IMR-90 (cell line): ENCODE data around the gene IFIT3. TPM values are rescaled to one million over a fixed set of nuclear protein-coding genes. Genes with fewer than 3 reads are reported as not detected.

Experiments
- ATAC-seq: fragments of 200-7000 bp; cut with Tn5 transposase; 2 replicates; pipeline ENCODE4 v1.9.1; 2020; ENCODE audit warnings: low read depth, mild to moderate bottlenecking, moderate library complexity
- BruUV-seq: library from RNA; stranded (reverse); fragments of 400-500 nt; replicated peaks from 2 replicates; lab custom pipeline; 2021; lab: Mats Ljungman, UMichigan
- CTCF ChIA-PET: fragments of 300-600 bp; formaldehyde crosslinking; extraction: SDS; loops from one replicate; lab custom pipeline; 2021; ENCODE audit warnings: antibody characterized with exemption; lab: Yijun Ruan, JAX
- POLR2A ChIA-PET: fragments of 300-600 bp; sonication (Branson Sonifier 250); formaldehyde crosslinking; loops from one replicate; lab custom pipeline; 2022; ENCODE audit warnings: antibody characterized with exemption; ENCODE audit not compliant: unreplicated experiment; lab: Charles Lee
- DNase-seq: peaks from one replicate; pipeline ENCODE4 v3.0.0; 2013
- H2AFZ ChIP-seq: replicated peaks from 2 replicates; pipeline ENCODE3; 2013; ENCODE audit warnings: low read length, mild to moderate bottlenecking; ENCODE audit not compliant: poor library complexity
- H2AK5ac ChIP-seq: 2 replicates; pipeline ENCODE4 v1.6.1; 2013; ENCODE audit warnings: low read depth, low read length, inconsistent platforms
- H2AK9ac ChIP-seq: replicated peaks from 2 replicates; pipeline ENCODE3; 2013; ENCODE audit warnings: mild to moderate bottlenecking, low read depth, low read length, moderate library complexity; ENCODE audit not compliant: poor library complexity
- H2BK120ac ChIP-seq: 2 replicates; pipeline ENCODE4 v1.6.1; 2013; ENCODE audit warnings: low read depth, low read length, inconsistent platforms
- H2BK15ac ChIP-seq: 3 replicates; pipeline ENCODE4 v1.6.1; 2013; ENCODE audit warnings: low read depth, low read length, inconsistent platforms
- H2BK20ac ChIP-seq: 2 replicates; pipeline ENCODE4 v1.6.1; 2013; ENCODE audit warnings: low read depth, mild to moderate bottlenecking, inconsistent platforms, low read length, moderate library complexity
- H2BK5ac ChIP-seq: 2 replicates; pipeline ENCODE4 v1.6.1; 2013; ENCODE audit warnings: mild to moderate bottlenecking, low read depth, low read length, inconsistent platforms; ENCODE audit not compliant: poor library complexity, severe bottlenecking
- H3K14ac ChIP-seq: replicated peaks from 2 replicates; pipeline ENCODE4 v1.6.1; 2013; ENCODE audit warnings: low read depth, low read length, inconsistent platforms
- H3K18ac ChIP-seq: 2 replicates; pipeline ENCODE4 v1.6.1; 2013; ENCODE audit warnings: low read depth, low read length, control low read depth
- H3K23ac ChIP-seq: 2 replicates; pipeline ENCODE4 v1.6.1; 2013; ENCODE audit warnings: low read depth, low read length, inconsistent platforms
- H3K27ac ChIP-seq: 2 replicates; pipeline ENCODE4 v1.5.1; 2013; ENCODE audit warnings: mild to moderate bottlenecking, control low read depth, low read length; ENCODE audit not compliant: insufficient read depth
- H3K27me3 ChIP-seq: 2 replicates; pipeline ENCODE4 v1.6.1; 2013; ENCODE audit warnings: low read length; ENCODE audit not compliant: control insufficient read depth, insufficient read depth
- H3K36me3 ChIP-seq: 2 replicates; pipeline ENCODE4 v1.6.1; 2013; ENCODE audit warnings: low read length, mixed read lengths; ENCODE audit not compliant: control insufficient read depth, insufficient read depth
- H3K4ac ChIP-seq: 2 replicates; pipeline ENCODE4 v1.6.1; 2013; ENCODE audit warnings: low read depth, low read length, inconsistent platforms
- H3K4me1 ChIP-seq: 2 replicates; pipeline ENCODE4 v1.6.1; 2013; ENCODE audit warnings: low read length, mixed read lengths; ENCODE audit not compliant: control insufficient read depth, insufficient read depth
- H3K4me2 ChIP-seq: 2 replicates; pipeline ENCODE4 v1.6.1; 2013; ENCODE audit warnings: low read depth, mild to moderate bottlenecking, control low read depth, low read length, moderate library complexity
- H3K4me3 ChIP-seq: 2 replicates; pipeline ENCODE4 v1.5.1; 2013; ENCODE audit warnings: low read depth, mild to moderate bottlenecking, control low read depth, low read length, moderate library complexity; ENCODE audit not compliant: insufficient read depth
- H3K56ac ChIP-seq: 2 replicates; pipeline ENCODE4 v1.6.1; 2013; ENCODE audit warnings: low read length, inconsistent platforms; ENCODE audit not compliant: insufficient read depth; ENCODE audit errors: extremely low read depth
- H3K79me1 ChIP-seq, 2 experiments: 2 replicates each; pipeline ENCODE4 v1.6.1; 2013; ENCODE audit warnings: low read length in 2 of 2, inconsistent platforms in 1 of 2, low read depth in 1 of 2
- H3K9ac ChIP-seq: 2 replicates; pipeline ENCODE4 v1.6.1; 2013; ENCODE audit warnings: low read depth, low read length, control low read depth
- H3K9me1 ChIP-seq: 2 replicates; pipeline ENCODE4 v1.6.1; 2013; ENCODE audit warnings: low read length, inconsistent platforms; ENCODE audit not compliant: insufficient read depth
- H3K9me3 ChIP-seq: 2 replicates; pipeline ENCODE4 v1.6.1; 2013; ENCODE audit warnings: low read length; ENCODE audit not compliant: control insufficient read depth, insufficient read depth
- H4K20me1 ChIP-seq: 2 replicates; pipeline ENCODE4 v1.6.1; 2013; ENCODE audit warnings: low read length, inconsistent platforms; ENCODE audit not compliant: insufficient read depth
- H4K5ac ChIP-seq: 2 replicates; pipeline ENCODE4 v1.6.1; 2013; ENCODE audit warnings: mild to moderate bottlenecking, low read depth, low read length, control low read depth
- H4K8ac ChIP-seq, 2 experiments: 2 replicates each; pipeline ENCODE4 v1.6.1; 2013; ENCODE audit warnings: low read depth in 2 of 2, low read length in 2 of 2, control low read depth in 1 of 2, inconsistent platforms in 1 of 2
- H4K91ac ChIP-seq: 2 replicates; pipeline ENCODE4 v1.6.1; 2013; ENCODE audit warnings: low read depth, low read length, inconsistent platforms; ENCODE audit not compliant: insufficient read depth
- BHLHE40 ChIP-seq: fragments of 150-350 bp; IDR thresholded peaks from 2 replicates; pipeline ENCODE4 v1.6.1; 2016; ENCODE audit warnings: mild to moderate bottlenecking, low read depth, low read length
- CEBPB ChIP-seq: IDR thresholded peaks from 2 replicates; pipeline ENCODE4 v1.6.1; 2012; ENCODE audit warnings: low read depth, low read length, improper control_type of control experiment
- CHD1 ChIP-seq: IDR thresholded peaks from 2 replicates; pipeline ENCODE4 v1.6.1; 2012; ENCODE audit warnings: low read depth, low read length, improper control_type of control experiment
- FOS ChIP-seq: fragments of 150-350 bp; IDR thresholded peaks from 2 replicates; pipeline ENCODE4 v1.6.1; 2016; ENCODE audit warnings: low read depth, low read length
- MAFK ChIP-seq: IDR thresholded peaks from 2 replicates; pipeline ENCODE4 v1.6.1; 2012; ENCODE audit warnings: low read depth, low read length, improper control_type of control experiment
- MAZ ChIP-seq: IDR thresholded peaks from 2 replicates; pipeline ENCODE4 v1.6.1; 2012; ENCODE audit warnings: low read depth, mild to moderate bottlenecking, low read length, improper control_type of control experiment, moderate library complexity, borderline replicate concordance
- MXI1 ChIP-seq: IDR thresholded peaks from 2 replicates; pipeline ENCODE4 v1.6.1; 2012; ENCODE audit warnings: low read depth, mild to moderate bottlenecking, low read length, moderate library complexity, borderline replicate concordance
- NFE2L2 ChIP-seq: fragments of 150-350 bp; IDR thresholded peaks from 2 replicates; pipeline ENCODE4 v1.6.1; 2016; ENCODE audit warnings: low read depth, mild to moderate bottlenecking, low read length
- POLR2A ChIP-seq: IDR thresholded peaks from 2 replicates; pipeline ENCODE4 v1.6.1; 2012; ENCODE audit warnings: mild to moderate bottlenecking, low read depth, low read length
- RAD21 ChIP-seq: IDR thresholded peaks from 2 replicates; pipeline ENCODE4 v1.6.1; 2012; ENCODE audit warnings: low read length, improper control_type of control experiment
- RCOR1 ChIP-seq: IDR thresholded peaks from 2 replicates; pipeline ENCODE4 v1.6.1; 2012; ENCODE audit warnings: mild to moderate bottlenecking, low read length, improper control_type of control experiment; ENCODE audit not compliant: insufficient replicate concordance
- WGBS, 2 experiments: methylation state at CpG; one replicate each; pipeline versions ENCODE4 v1.1.5 to v1.1.7; 2013; ENCODE audit warnings: missing lambda C conversion rate in 2 of 2; ENCODE audit not compliant: insufficient read length in 1 of 2; ENCODE audit errors: extremely low coverage in 2 of 2; 5-methylcytosine and 5-hydroxymethylcytosine counted together
- dilution Hi-C: fragments of 300-500 bp; cut with HindIII; formaldehyde crosslinking; loops from one replicate; pipeline ENCODE4 v1.14.3; 2018; ENCODE audit warnings: low sequenced_read_pairs; ENCODE audit not compliant: unreplicated experiment
- in situ Hi-C: fragments of 300-500 bp; cut with MboI; formaldehyde crosslinking; loops from 3 replicates; pipeline ENCODE4 v1.14.3; 2019; ENCODE audit warnings: low sequenced_read_pairs, inconsistent platforms, mixed read lengths
- intact Hi-C: fragments of 100-400 bp; cut with micrococcal nuclease; formaldehyde crosslinking; loops from 2 replicates; pipeline ENCODE4 v1.10.0; 2022
- polyA plus RNA-seq, 3 experiments: library from polyadenylated mRNA; depleted of rRNA; stranded (reverse); fragments of >200 nt; gene quantifications; 2 replicates each; pipeline ENCODE4 v1.2.3, GENCODE V29; 2012; ENCODE audit warnings: low replicate concordance in 1 of 3
- total RNA-seq: library from RNA; depleted of rRNA; stranded (reverse); fragments of >200 nt; gene quantifications from 2 replicates; pipeline ENCODE4 v1.2.3, GENCODE V29; 2012
- TF ChIP-seq, protein P1 (sequence below): fragments of 150-350 bp; IDR thresholded peaks from 2 replicates; pipeline ENCODE4 v1.6.1; 2017; ENCODE audit warnings: mild to moderate bottlenecking, antibody characterized with exemption, low read length, low read depth
- TF ChIP-seq, protein P2 (sequence below): fragments of 150-350 bp; IDR thresholded peaks from 2 replicates; pipeline ENCODE4 v1.6.1; 2016; ENCODE audit warnings: low read depth, mild to moderate bottlenecking, low read length, moderate library complexity, borderline replicate concordance
- TF ChIP-seq, protein P3 (sequence below): conservative IDR thresholded peaks from 2 replicates; pipeline ENCODE4 v1.5.1; 2012; ENCODE audit warnings: mild to moderate bottlenecking, low read depth, low read length, improper control_type of control experiment

Gene IFIT3
- total and polyA plus RNA-seq, 2 of the 4 experiments (the other 2 are of a cell fraction) = 3.5 to 7.3 TPM

DNA sequence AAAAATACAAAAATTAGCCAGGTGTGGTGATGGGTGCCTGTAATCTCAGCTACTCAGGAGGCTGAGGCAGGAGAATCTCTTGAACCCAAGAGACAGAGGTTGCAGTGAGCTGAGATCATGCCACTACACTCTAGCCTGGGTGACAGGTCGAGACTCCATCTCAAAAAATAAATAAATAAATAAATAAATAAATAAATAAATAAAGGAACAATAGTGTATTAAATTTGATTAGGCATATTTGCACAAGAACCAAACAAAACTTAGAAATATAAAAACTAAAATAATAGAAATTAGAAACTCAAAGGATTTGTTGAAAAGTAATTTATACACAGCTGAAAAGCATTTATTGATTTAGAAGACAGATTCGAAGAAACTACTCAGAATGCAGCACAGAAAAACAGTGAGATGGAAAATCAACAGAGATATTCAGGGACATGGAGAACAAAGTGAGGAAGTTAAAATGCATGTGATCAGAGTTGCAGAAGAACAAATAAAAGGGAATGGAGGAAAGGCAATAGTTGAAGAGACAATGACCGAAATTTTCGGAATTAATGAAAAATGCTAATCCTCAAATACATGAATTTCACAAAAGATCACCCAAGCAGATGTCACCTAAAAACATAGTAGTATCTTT, 17.7 kb downstream of the IFIT3 start:
- no peak overlapping the region for H3K18ac ChIP-seq
- H4K8ac ChIP-seq = no peak overlapping the region
- H3K4ac ChIP-seq = no peak overlapping the region
- no peaks in the 10 kb centered on the region for H4K20me1 ChIP-seq
- H2AK9ac ChIP-seq = no peak overlapping the region
- no peaks in the 10 kb centered on the region for H3K79me1 ChIP-seq
- no peak overlapping the region for H4K91ac ChIP-seq
- H2BK5ac ChIP-seq = no peak overlapping the region
- no peaks in the 10 kb centered on the region for H3K27me3 ChIP-seq
- H2AFZ ChIP-seq = no peak overlapping the region
- intact Hi-C loops = no loop called here
- peaks cover 5% of the 10 kb centered on the region for H3K4me1 ChIP-seq
- no peak overlapping the region for H2BK120ac ChIP-seq
- no peaks in the 10 kb centered on the region for H3K36me3 ChIP-seq
- no peak overlapping the region for H2BK20ac ChIP-seq
- ChIA-PET POLR2A (no interaction called here), CTCF (no interaction called here)
- no peak overlapping the region for H4K5ac ChIP-seq
- no peak overlapping the region for H3K9ac ChIP-seq
- H3K4me2 ChIP-seq = no peak overlapping the region
- no peak overlapping the region for H2BK15ac ChIP-seq
- in situ Hi-C loops = no loop called here
- no peak overlapping the region for H2AK5ac ChIP-seq
- H3K9me3 ChIP-seq = no peaks in the 10 kb centered on the region
- H3K4me3 ChIP-seq = no peak overlapping the region
- H3K14ac ChIP-seq = no peak overlapping the region
- dilution Hi-C loops = no loop called here
- WGBS, 2 experiments = no CpG with 5 or more reads among the region's 4 CpGs
- DNase-seq (no peak), ATAC-seq (no peak)
- H3K23ac ChIP-seq = no peak overlapping the region
- TF ChIP-seq NFE2L2 = no peak
- no peak for TF ChIP-seq MAZ
- TF ChIP-seq RCOR1 = no peak
- TF ChIP-seq, protein P1, sequence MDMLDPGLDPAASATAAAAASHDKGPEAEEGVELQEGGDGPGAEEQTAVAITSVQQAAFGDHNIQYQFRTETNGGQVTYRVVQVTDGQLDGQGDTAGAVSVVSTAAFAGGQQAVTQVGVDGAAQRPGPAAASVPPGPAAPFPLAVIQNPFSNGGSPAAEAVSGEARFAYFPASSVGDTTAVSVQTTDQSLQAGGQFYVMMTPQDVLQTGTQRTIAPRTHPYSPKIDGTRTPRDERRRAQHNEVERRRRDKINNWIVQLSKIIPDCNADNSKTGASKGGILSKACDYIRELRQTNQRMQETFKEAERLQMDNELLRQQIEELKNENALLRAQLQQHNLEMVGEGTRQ = no peak
- TF ChIP-seq BHLHE40 = no peak
- no peak for TF ChIP-seq CHD1
- TF ChIP-seq FOS = no peak
- no peak for TF ChIP-seq MAFK
- no peak for TF ChIP-seq RAD21
- no peak for TF ChIP-seq CEBPB
- TF ChIP-seq, protein P2, sequence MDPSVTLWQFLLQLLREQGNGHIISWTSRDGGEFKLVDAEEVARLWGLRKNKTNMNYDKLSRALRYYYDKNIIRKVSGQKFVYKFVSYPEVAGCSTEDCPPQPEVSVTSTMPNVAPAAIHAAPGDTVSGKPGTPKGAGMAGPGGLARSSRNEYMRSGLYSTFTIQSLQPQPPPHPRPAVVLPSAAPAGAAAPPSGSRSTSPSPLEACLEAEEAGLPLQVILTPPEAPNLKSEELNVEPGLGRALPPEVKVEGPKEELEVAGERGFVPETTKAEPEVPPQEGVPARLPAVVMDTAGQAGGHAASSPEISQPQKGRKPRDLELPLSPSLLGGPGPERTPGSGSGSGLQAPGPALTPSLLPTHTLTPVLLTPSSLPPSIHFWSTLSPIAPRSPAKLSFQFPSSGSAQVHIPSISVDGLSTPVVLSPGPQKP = no peak
- TF ChIP-seq, protein P3, sequence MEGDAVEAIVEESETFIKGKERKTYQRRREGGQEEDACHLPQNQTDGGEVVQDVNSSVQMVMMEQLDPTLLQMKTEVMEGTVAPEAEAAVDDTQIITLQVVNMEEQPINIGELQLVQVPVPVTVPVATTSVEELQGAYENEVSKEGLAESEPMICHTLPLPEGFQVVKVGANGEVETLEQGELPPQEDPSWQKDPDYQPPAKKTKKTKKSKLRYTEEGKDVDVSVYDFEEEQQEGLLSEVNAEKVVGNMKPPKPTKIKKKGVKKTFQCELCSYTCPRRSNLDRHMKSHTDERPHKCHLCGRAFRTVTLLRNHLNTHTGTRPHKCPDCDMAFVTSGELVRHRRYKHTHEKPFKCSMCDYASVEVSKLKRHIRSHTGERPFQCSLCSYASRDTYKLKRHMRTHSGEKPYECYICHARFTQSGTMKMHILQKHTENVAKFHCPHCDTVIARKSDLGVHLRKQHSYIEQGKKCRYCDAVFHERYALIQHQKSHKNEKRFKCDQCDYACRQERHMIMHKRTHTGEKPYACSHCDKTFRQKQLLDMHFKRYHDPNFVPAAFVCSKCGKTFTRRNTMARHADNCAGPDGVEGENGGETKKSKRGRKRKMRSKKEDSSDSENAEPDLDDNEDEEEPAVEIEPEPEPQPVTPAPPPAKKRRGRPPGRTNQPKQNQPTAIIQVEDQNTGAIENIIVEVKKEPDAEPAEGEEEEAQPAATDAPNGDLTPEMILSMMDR = no peak
- TF ChIP-seq MXI1 = no peak
- TF ChIP-seq POLR2A = no peak
- BruUV-seq = no TSS peak
- no peaks in the 10 kb centered on the region; the same call in 1 of the 2 replicates for H3K9me1 ChIP-seq
- H3K56ac ChIP-seq = no peak overlapping the region
- no peak overlapping the region for H3K27ac ChIP-seq
